Stomach (tissue), 4 donors: ENCODE data around the gene SLC29A3.

Experiments used
- CTCF ChIP-seq, 7 experiments: fragments of 450-650 bp in 4 of 7; fragments of 200-600 bp in 3 of 7; sonication (generic) in 3 of 7; IDR thresholded peaks; one replicate each; pipeline ENCODE4 v1.5.1; 2016 to 2019; ENCODE audit warnings: antibody characterized with exemption in 7 of 7, control low read depth in 2 of 7, mild to moderate bottlenecking in 1 of 7
- POLR2A ChIP-seq, 4 donors: fragments of 450-650 bp; IDR thresholded peaks; one replicate each; pipeline ENCODE4 v1.6.1; 2016; ENCODE audit warnings: antibody characterized with exemption in 4 of 4, control low read depth in 2 of 4, mild to moderate bottlenecking in 1 of 4, moderate library complexity in 1 of 4

- no peak for TF ChIP-seq POLR2A (IDR thresholded peaks at IDR 0.05)
- TF ChIP-seq CTCF (IDR thresholded peaks at IDR 0.05) = no peak
Measured at GRCh38 chr10:71354776-71355175, 35.7 kb downstream of the SLC29A3 start.
